HepG2 (cell line): ENCODE data around the gene ZNF486. TPM values are rescaled to one million over a fixed set of nuclear protein-coding genes. Genes with fewer than 3 reads are reported as not detected.

Source experiments
- ATAC-seq: fragments of 200-7000 bp; cut with Tn5 transposase; 3 replicates; pipeline ENCODE4 v1.9.1; 2020; ENCODE audit warnings: mild to moderate bottlenecking, moderate library complexity
- BruUV-seq: library from RNA; stranded (reverse); fragments of 400-500 nt; replicated peaks from 2 replicates; lab custom pipeline; 2021; lab: Mats Ljungman, UMichigan
- CTCF ChIA-PET: fragments of 300-600 bp; formaldehyde crosslinking; extraction: SDS; loops from one replicate; lab custom pipeline; 2021; ENCODE audit warnings: low total read pairs, inconsistent platforms, low intra/inter-chr PET ratio; lab: Yijun Ruan, JAX
- POLR2A ChIA-PET: fragments of 350-600 bp; sonication (Branson Sonifier 250); formaldehyde crosslinking; loops from one replicate; lab custom pipeline; 2020; ENCODE audit warnings: antibody characterized with exemption, inconsistent platforms; lab: Yijun Ruan, JAX
- DNase-seq: peaks from one replicate; pipeline ENCODE4 v3.0.0-alpha.2; 2015; ENCODE audit warnings: low spot score
- FAIRE-seq: peaks from 3 replicates; lab custom pipeline; 2011; peaks lifted over from hg19 to GRCh38; lab: Jason Lieb, UNC
- H2AFZ ChIP-seq: one replicate; pipeline ENCODE4 v1.6.1; 2011; ENCODE audit warnings: low read length, inconsistent platforms
- H3K27ac ChIP-seq: fragments of 300-600 bp; 3 replicates; pipeline ENCODE4 v1.8.0; 2011; ENCODE audit warnings: mixed run types, mild to moderate bottlenecking, mixed read lengths, low read length, inconsistent platforms; ENCODE audit not compliant: insufficient read depth; ENCODE audit errors: extremely low read length
- H3K27me3 ChIP-seq, 2 experiments: fragments of 200-600 bp in 1 of 2; 2 replicates in 1 of 2; 3 replicates in 1 of 2; pipeline versions ENCODE4 v1.6.0 to v1.8.0; 2011; ENCODE audit warnings: low read length in 2 of 2, mild to moderate bottlenecking in 2 of 2, moderate library complexity in 2 of 2, inconsistent platforms in 1 of 2; ENCODE audit not compliant: insufficient read depth in 2 of 2, control insufficient read depth in 1 of 2
- H3K36me3 ChIP-seq, 2 experiments: fragments of 200-600 bp in 1 of 2; replicated peaks in 1 of 2; 2 replicates in 1 of 2; 3 replicates in 1 of 2; pipeline versions ENCODE4 v1.5.1 to v1.8.0; 2011; ENCODE audit warnings: low read length in 2 of 2, inconsistent platforms in 1 of 2; ENCODE audit not compliant: insufficient read depth in 2 of 2, control insufficient read depth in 1 of 2
- H3K4me1 ChIP-seq: 2 replicates; pipeline ENCODE4 v1.5.1; 2012; ENCODE audit warnings: low read length, inconsistent platforms; ENCODE audit not compliant: insufficient read depth
- H3K4me2 ChIP-seq: 2 replicates; pipeline ENCODE4 v1.6.0; 2011; ENCODE audit warnings: low read depth, low read length, inconsistent platforms
- H3K4me3 ChIP-seq, 3 experiments: fragments of 200-600 bp in 1 of 3; sonication (generic), shearing (Covaris generic) in 1 of 3; replicated peaks in 1 of 3; 2 replicates each; pipeline ENCODE4 v1.5.1; 2011 to 2016; ENCODE audit warnings: low read length in 3 of 3, inconsistent platforms in 2 of 3, low read depth in 2 of 3, mild to moderate bottlenecking in 2 of 3, control low read depth in 1 of 3, mixed read lengths in 1 of 3; ENCODE audit not compliant: insufficient read depth in 1 of 3
- H3K79me2 ChIP-seq: one replicate; pipeline ENCODE4 v1.6.1; 2011; ENCODE audit warnings: low read length, inconsistent platforms; ENCODE audit not compliant: insufficient read depth
- H3K9ac ChIP-seq: 2 replicates; pipeline ENCODE4 v1.6.0; 2011; ENCODE audit warnings: mild to moderate bottlenecking, low read depth, low read length, inconsistent platforms; ENCODE audit not compliant: insufficient read depth
- H3K9me3 ChIP-seq: 2 replicates; pipeline ENCODE4 v1.5.1; 2012; ENCODE audit warnings: mild to moderate bottlenecking, low read length
- H4K20me1 ChIP-seq: 2 replicates; pipeline ENCODE4 v1.6.0; 2011; ENCODE audit warnings: inconsistent platforms, mild to moderate bottlenecking, low read length, moderate library complexity; ENCODE audit not compliant: insufficient read depth
- BHLHE40 ChIP-seq: IDR thresholded peaks from 2 replicates; pipeline ENCODE4 v1.6.1; 2011; ENCODE audit warnings: low read length, improper control_type of control experiment
- CBX1 ChIP-seq: IDR thresholded peaks from one replicate; pipeline ENCODE4 v1.6.1; 2016; ENCODE audit warnings: antibody characterized with exemption, low read depth
- CEBPB ChIP-seq: IDR thresholded peaks from 2 replicates; pipeline ENCODE4 v1.6.1; 2011; ENCODE audit warnings: low read depth, low read length, improper control_type of control experiment, borderline replicate concordance
- CENPBD1 ChIP-seq: sonication (generic); formaldehyde crosslinking; IDR thresholded peaks from 2 replicates; pipeline ENCODE4 v1.8.0; 2022; ENCODE audit warnings: missing genetic modification reagents, low read depth, mild to moderate bottlenecking, borderline replicate concordance
- CSRNP2 ChIP-seq: sonication (generic); formaldehyde crosslinking; conservative IDR thresholded peaks from 2 replicates; pipeline ENCODE4 v1.8.0; 2022; ENCODE audit warnings: low read depth, missing genetic modification reagents
- E2F2 ChIP-seq: sonication (generic); formaldehyde crosslinking; IDR thresholded peaks from 2 replicates; pipeline ENCODE4 v1.4.0; 2020; ENCODE audit warnings: missing genetic modification reagents, borderline replicate concordance
- ELF3 ChIP-seq: IDR thresholded peaks from 2 replicates; pipeline ENCODE4 v1.6.1; 2016; ENCODE audit warnings: missing genetic modification reagents, missing compliant biosample characterization
- EP300 ChIP-seq, 3 experiments: sonication (generic) in 1 of 3; formaldehyde crosslinking in 1 of 3; IDR thresholded peaks; 2 replicates each; pipeline versions ENCODE4 v1.5.1 to v1.6.1; 2011 to 2020; ENCODE audit warnings: low read depth in 2 of 3, low read length in 2 of 3, borderline replicate concordance in 1 of 3, improper control_type of control experiment in 1 of 3, mild to moderate bottlenecking in 1 of 3, missing genetic modification reagents in 1 of 3, moderate library complexity in 1 of 3
- HHEX ChIP-seq: IDR thresholded peaks from 2 replicates; pipeline ENCODE4 v1.6.1; 2016; ENCODE audit warnings: control low read depth
- KMT2A ChIP-seq: sonication (generic); formaldehyde crosslinking; IDR thresholded peaks from 2 replicates; pipeline ENCODE4 v1.4.0; 2020; ENCODE audit warnings: missing genetic modification reagents
- MAFK ChIP-seq, 2 experiments: IDR thresholded peaks in 1 of 2; conservative IDR thresholded peaks in 1 of 2; 2 replicates each; pipeline ENCODE4 v1.6.1; 2011; ENCODE audit warnings: improper control_type of control experiment in 2 of 2, low read length in 2 of 2
- NFIC ChIP-seq: IDR thresholded peaks from 2 replicates; pipeline ENCODE4 v1.6.1; 2012; ENCODE audit warnings: mild to moderate bottlenecking, low read length, inconsistent platforms
- SETDB1 ChIP-seq: sonication (generic); formaldehyde crosslinking; IDR thresholded peaks from 2 replicates; pipeline ENCODE4 v1.5.1; 2020; ENCODE audit warnings: missing genetic modification reagents, mild to moderate bottlenecking, borderline replicate concordance
- SMAD3 ChIP-seq: sonication (generic); formaldehyde crosslinking; IDR thresholded peaks from 2 replicates; pipeline ENCODE4 v1.4.0; 2020; ENCODE audit warnings: missing genetic modification reagents
- ZNF253 ChIP-seq: sonication (generic); formaldehyde crosslinking; IDR thresholded peaks from 2 replicates; pipeline ENCODE4 v1.8.0; 2022; ENCODE audit warnings: mild to moderate bottlenecking, missing genetic modification reagents, borderline replicate concordance
- ZNF552 ChIP-seq: sonication (generic); formaldehyde crosslinking; IDR thresholded peaks from 2 replicates; pipeline ENCODE4 v1.9.0; 2022; ENCODE audit warnings: missing genetic modification reagents, mild to moderate bottlenecking, borderline replicate concordance
- ZNF629 ChIP-seq: sonication (generic); formaldehyde crosslinking; conservative IDR thresholded peaks from 2 replicates; pipeline ENCODE4 v1.5.0; 2020; ENCODE audit warnings: missing genetic modification reagents
- ZNF768 ChIP-seq: sonication (generic); formaldehyde crosslinking; IDR thresholded peaks from 2 replicates; pipeline ENCODE4 v1.4.0; 2020; ENCODE audit warnings: missing genetic modification reagents
- in situ Hi-C: cut with HindIII; loops from 2 replicates; pipeline ENCODE4 v1.10.0; 2017; ENCODE audit warnings: low pct_unique_long_range_greater_than_20kb; ENCODE audit not compliant: extremely low pct_ligation_motif_present
- intact Hi-C: fragments of 100-400 bp; cut with micrococcal nuclease; formaldehyde crosslinking; loops from one replicate; pipeline ENCODE4 v1.10.0; 2022; ENCODE audit not compliant: unreplicated experiment
- polyA plus RNA-seq, 8 experiments: library from polyadenylated mRNA; depleted of rRNA in 3 of 8; stranded (reverse) in 7 of 8; unstranded in 1 of 8; fragments of >200 nt; fragmentation: Illumina TruSeq in 4 of 8; extraction: Trizol in 4 of 8; gene quantifications; 2 replicates each; pipeline versions ENCODE4 v1.2.1 to v1.2.3, GENCODE V29; 2011 to 2016; ENCODE audit warnings: low read depth in 4 of 8, missing spikeins in 1 of 8, mixed read lengths in 1 of 8; ENCODE audit not compliant: insufficient read depth in 1 of 8
- total RNA-seq, 5 experiments: library from RNA; depleted of rRNA; stranded (reverse); fragments of >200 nt; fragmentation: Illumina TruSeq; extraction: Trizol; gene quantifications; 2 replicates each; pipeline ENCODE4 v1.2.3, GENCODE V29; 2016; ENCODE audit warnings: low read depth in 1 of 5
- TF ChIP-seq, protein P1 (sequence below): sonication (generic); formaldehyde crosslinking; IDR thresholded peaks from 2 replicates; pipeline ENCODE4 v1.8.1; 2022; ENCODE audit warnings: mild to moderate bottlenecking, missing genetic modification reagents

The ZNF486 gene
- total and polyA plus RNA-seq, 2 of the 13 experiments (the other 11 are each of a cell fraction or from before 2014, with no cell fraction given), result 0.70 to 2.1 TPM

DNA sequence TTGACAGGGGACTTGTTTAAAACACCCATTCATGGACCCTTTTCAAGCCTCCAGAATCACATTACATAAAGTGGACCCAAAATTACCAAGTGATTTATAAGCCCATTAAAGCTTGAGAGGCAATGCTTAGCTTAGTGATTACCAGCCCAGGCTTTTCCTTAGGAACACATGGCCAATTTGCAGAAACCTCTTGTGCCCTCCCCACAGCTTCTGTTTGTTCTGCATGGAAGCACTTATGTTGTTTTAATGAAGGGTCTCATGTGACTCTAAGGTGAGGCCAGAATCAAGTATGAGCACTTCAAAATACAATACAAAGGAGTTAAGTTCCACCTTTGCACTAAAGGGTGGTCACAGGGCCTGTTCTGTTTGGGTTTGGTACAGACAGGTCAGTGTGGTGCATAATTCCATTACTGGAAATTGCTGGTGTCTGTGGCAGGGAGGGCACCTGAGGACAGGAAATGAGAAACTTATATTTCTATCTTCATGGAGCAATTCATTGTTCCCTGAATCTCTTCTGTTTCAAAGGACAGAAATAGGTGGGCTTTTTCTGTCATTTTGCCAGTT is 15.3 kb downstream of the ZNF486 start:
- no peak for DNase-seq
- POLR2A ChIA-PET, result no interaction called here
- intact Hi-C loops (no loop called here), in situ Hi-C loops (no loop called here)
- no peak overlapping the region for H3K27ac ChIP-seq
- no peaks in the 10 kb centered on the region for H3K79me2 ChIP-seq
- no peak overlapping the region for H3K4me2 ChIP-seq
- H3K9ac ChIP-seq, result no peak overlapping the region
- no peak for FAIRE-seq
- no peak overlapping the region for H3K4me3 ChIP-seq
- BruUV-seq, result no TSS peak
- no peak for ATAC-seq
- no peaks in the 10 kb centered on the region for H3K27me3 ChIP-seq
- peaks cover 57% of the 10 kb centered on the region for H3K9me3 ChIP-seq
- H3K4me1 ChIP-seq, result no peaks in the 10 kb centered on the region
- CTCF ChIA-PET, result no interaction called here
- H2AFZ ChIP-seq, result no peak overlapping the region
- no peaks in the 10 kb centered on the region for H3K36me3 ChIP-seq
- TF ChIP-seq NFIC (no peak), E2F2 (CRISPR knock-in tag) (no peak), MAFK (conservative IDR thresholded peaks at IDR 0.05 in 1 of 2, IDR thresholded peaks at IDR 0.05 in 1 of 2; ENCODE audit: low read length in 2 of 2) (no peak), ZNF552 (no peak), SMAD3 (CRISPR knock-in tag) (no peak), HHEX (CRISPR knock-in tag) (no peak), CENPBD1 (CRISPR knock-in tag) (no peak), CBX1 (no peak), EP300 (IDR thresholded peaks at IDR 0.05; ENCODE audit: low read depth in 2 of 2, low read length in 2 of 2) (no peak), EP300 (CRISPR knock-in tag; IDR thresholded peaks at IDR 0.05; ENCODE audit: borderline replicate concordance) (no peak), ZNF629 (CRISPR knock-in tag) (no peak), ZNF253 (no peak), KMT2A (CRISPR knock-in tag) (no peak), SETDB1 (CRISPR knock-in tag) (no peak), BHLHE40 (no peak), CEBPB (no peak), CSRNP2 (no peak), ZNF768 (CRISPR knock-in tag) (no peak), ELF3 (no peak)
- TF ChIP-seq, protein P1, sequence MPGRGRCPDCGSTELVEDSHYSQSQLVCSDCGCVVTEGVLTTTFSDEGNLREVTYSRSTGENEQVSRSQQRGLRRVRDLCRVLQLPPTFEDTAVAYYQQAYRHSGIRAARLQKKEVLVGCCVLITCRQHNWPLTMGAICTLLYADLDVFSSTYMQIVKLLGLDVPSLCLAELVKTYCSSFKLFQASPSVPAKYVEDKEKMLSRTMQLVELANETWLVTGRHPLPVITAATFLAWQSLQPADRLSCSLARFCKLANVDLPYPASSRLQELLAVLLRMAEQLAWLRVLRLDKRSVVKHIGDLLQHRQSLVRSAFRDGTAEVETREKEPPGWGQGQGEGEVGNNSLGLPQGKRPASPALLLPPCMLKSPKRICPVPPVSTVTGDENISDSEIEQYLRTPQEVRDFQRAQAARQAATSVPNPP, result no peak
- H4K20me1 ChIP-seq, result no peaks in the 10 kb centered on the region
